Mesothelial cell of epicardium (in vitro differentiated cells): ENCODE results near the gene ZNF260. TPM values are rescaled to one million over a fixed set of nuclear protein-coding genes. Genes with fewer than 3 reads are reported as not detected.
A peak's percentile ranks its signal among the peaks of the same experiment; 100 is the strongest.
"Not testable (repeated sequence)": the region's sequence is repeated elsewhere in the genome, so short reads cannot be mapped to it uniquely, and the experiment has no call there.

Experiments used
- DNase-seq, 2 experiments: peaks; one replicate each; pipeline ENCODE4 v3.0.0; 2021; ENCODE audit warnings: low spot score in 2 of 2; ENCODE audit not compliant: unreplicated experiment in 2 of 2
- H3K27ac Mint-ChIP-seq: 2 replicates; pipeline ENCODE4 v1.8.0; 2021; ENCODE audit warnings: mixed read lengths
- H3K27me3 Mint-ChIP-seq: 2 replicates; pipeline ENCODE4 v1.8.0; 2021; ENCODE audit warnings: low read depth, mixed read lengths
- H3K36me3 Mint-ChIP-seq: 2 replicates; pipeline ENCODE4 v1.8.0; 2021; ENCODE audit warnings: mixed read lengths
- H3K4me1 Mint-ChIP-seq: 2 replicates; pipeline ENCODE4 v1.8.0; 2021; ENCODE audit warnings: mixed read lengths
- H3K4me3 Mint-ChIP-seq: 2 replicates; pipeline ENCODE4 v1.8.0; 2021; ENCODE audit warnings: mild to moderate bottlenecking, moderate library complexity, mixed read lengths
- H3K9me3 Mint-ChIP-seq: 2 replicates; pipeline ENCODE4 v1.8.0; 2021; ENCODE audit warnings: mixed read lengths
- total RNA-seq: library from RNA; stranded (reverse); gene quantifications from 3 replicates; pipeline ENCODE4 v1.2.1, GENCODE V29; 2021
- TF ChIP-seq, protein P1 (sequence below): fragments of 200-600 bp; sonication (generic); IDR thresholded peaks from one replicate; pipeline ENCODE4 v1.5.0; 2021; ENCODE audit warnings: antibody characterized with exemption; ENCODE audit not compliant: unreplicated experiment

The ZNF260 gene
- total RNA-seq, 1 donor from 2014 or later = 29.2 TPM

GRCh38 chr19:36497001-36497400 is 31.1 kb downstream of the ZNF260 start:
- Mint-ChIP-seq H3K4me1 (no peaks in the 10 kb centered on the region), H3K27me3 (no peaks in the 10 kb centered on the region), H3K4me3 (no peak overlapping the region), H3K9me3 (peaks cover 28% of the 10 kb centered on the region), H3K27ac (no peak overlapping the region), H3K36me3 (peaks cover 17% of the 10 kb centered on the region)
- TF ChIP-seq, protein P1, sequence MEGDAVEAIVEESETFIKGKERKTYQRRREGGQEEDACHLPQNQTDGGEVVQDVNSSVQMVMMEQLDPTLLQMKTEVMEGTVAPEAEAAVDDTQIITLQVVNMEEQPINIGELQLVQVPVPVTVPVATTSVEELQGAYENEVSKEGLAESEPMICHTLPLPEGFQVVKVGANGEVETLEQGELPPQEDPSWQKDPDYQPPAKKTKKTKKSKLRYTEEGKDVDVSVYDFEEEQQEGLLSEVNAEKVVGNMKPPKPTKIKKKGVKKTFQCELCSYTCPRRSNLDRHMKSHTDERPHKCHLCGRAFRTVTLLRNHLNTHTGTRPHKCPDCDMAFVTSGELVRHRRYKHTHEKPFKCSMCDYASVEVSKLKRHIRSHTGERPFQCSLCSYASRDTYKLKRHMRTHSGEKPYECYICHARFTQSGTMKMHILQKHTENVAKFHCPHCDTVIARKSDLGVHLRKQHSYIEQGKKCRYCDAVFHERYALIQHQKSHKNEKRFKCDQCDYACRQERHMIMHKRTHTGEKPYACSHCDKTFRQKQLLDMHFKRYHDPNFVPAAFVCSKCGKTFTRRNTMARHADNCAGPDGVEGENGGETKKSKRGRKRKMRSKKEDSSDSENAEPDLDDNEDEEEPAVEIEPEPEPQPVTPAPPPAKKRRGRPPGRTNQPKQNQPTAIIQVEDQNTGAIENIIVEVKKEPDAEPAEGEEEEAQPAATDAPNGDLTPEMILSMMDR = no peak
- DNase-seq = no peak

- H3K4me3 Mint-ChIP-seq, H3K27ac Mint-ChIP-seq, DNase-seq, H3K27me3 Mint-ChIP-seq: not testable (repeated sequence)
- Mint-ChIP-seq H3K36me3 (peaks cover 15% of the 10 kb centered on the region), H3K9me3 (peaks cover 22% of the 10 kb centered on the region), H3K4me1 (peaks cover 16% of the 10 kb centered on the region)
These were observed 35.2 kb downstream of the ZNF260 start for GRCh38 chr19:36492689-36493453.

GRCh38 chr19:36490846-36491245 is 37.2 kb downstream of the ZNF260 start:
- H3K27me3 Mint-ChIP-seq, DNase-seq, H3K27ac Mint-ChIP-seq, H3K4me3 Mint-ChIP-seq: not testable (repeated sequence)
- Mint-ChIP-seq H3K4me1 (peaks cover 22% of the 10 kb centered on the region), H3K36me3 (peaks cover 21% of the 10 kb centered on the region), H3K9me3 (peaks cover 15% of the 10 kb centered on the region)

GRCh38 chr19:36489920-36490415 is 38.1 kb downstream of the ZNF260 start:
- Mint-ChIP-seq H3K9me3 (peaks cover 15% of the 10 kb centered on the region), H3K27me3 (no peaks in the 10 kb centered on the region), H3K27ac (peak overlapping the region; percentile 100), H3K36me3 (peaks cover 25% of the 10 kb centered on the region), H3K4me1 (peaks cover 22% of the 10 kb centered on the region), H3K4me3 (peak overlapping the region; percentile 97)
- TF ChIP-seq, protein P1 = no peak
- DNase-seq = no peak

DNA sequence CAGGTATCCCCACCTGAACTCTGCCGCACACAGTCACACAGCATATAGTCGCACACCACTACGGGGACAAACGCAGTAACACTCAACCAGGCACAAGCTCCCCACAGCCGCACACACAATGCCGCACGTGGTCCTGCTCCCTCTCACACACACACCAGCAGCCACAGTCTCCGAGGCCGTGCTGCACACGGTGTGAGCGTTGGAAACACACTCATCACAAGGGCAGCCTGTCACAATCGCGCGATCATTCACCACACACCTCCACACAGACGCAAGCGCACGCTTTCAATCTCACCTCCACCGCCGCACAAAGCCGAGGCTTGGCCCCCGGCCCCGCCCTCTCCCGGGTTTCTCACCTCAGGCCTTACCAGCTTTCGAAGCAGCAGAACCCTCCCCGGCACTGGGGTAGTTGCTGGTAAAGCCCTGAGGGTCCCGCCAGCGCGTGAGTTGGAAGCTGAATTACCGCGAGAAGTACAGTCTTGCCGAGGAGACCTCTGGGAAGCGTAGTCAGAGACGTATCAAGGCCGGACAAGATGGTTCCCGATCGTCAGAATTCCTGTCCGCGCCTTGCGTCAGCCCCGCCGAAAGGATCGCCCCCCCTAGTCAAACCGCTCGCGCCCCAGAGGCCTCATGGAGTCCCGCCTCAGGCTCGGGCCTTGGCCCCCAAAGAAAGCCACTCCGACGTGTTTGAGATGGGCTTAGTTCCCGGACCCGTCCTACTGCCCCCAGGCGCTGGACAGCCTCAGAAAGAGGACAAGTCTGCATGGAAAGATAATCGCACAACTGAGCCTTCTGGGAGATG is 38.8 kb downstream of the ZNF260 start, which contains the start of gene ZNF566:
Gene ZNF566, minus strand, starts transcription at position 444 of the 802 bp plus-strand sequence. CDS start 13,004 bp downstream, outside the sequence.
- H3K36me3 Mint-ChIP-seq = peaks cover 27% of the 10 kb centered on the region
- peak; percentile 84 to 91 for DNase-seq
- TF ChIP-seq, protein P1 = no peak
- peak within 1 kb of the TSS; percentile 100 for H3K27ac Mint-ChIP-seq
- no peaks in the 10 kb centered on the region for H3K27me3 Mint-ChIP-seq
- peaks cover 16% of the 10 kb centered on the region for H3K9me3 Mint-ChIP-seq
- peak within 1 kb of the TSS; percentile 97 for H3K4me3 Mint-ChIP-seq
- H3K4me1 Mint-ChIP-seq = peaks cover 22% of the 10 kb centered on the region

DNA sequence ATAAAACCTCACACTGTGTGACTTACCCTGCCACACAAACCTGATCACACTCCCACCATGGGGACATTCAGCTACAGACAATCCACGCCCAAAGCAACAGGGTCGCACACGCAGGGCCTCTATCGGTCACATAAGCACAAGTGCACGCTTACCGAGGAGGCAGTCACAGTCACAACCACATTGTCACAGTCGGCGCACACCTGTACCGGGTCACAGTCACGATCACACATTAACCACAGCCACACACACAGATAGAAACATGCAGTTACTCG is 39.3 kb downstream of the ZNF260 start:
- TF ChIP-seq, protein P1 = no peak
- peaks cover 31% of the 10 kb centered on the region for H3K36me3 Mint-ChIP-seq
- H3K4me1 Mint-ChIP-seq = peaks cover 22% of the 10 kb centered on the region
- no peak for DNase-seq
- H3K9me3 Mint-ChIP-seq = peaks cover 20% of the 10 kb centered on the region
- peak overlapping the region; percentile 100 for H3K27ac Mint-ChIP-seq
- H3K27me3 Mint-ChIP-seq = no peaks in the 10 kb centered on the region
- H3K4me3 Mint-ChIP-seq = peak overlapping the region; percentile 97
